Measurements from ENCODE around the gene NKAP.
"Not testable (repeated sequence)": the region's sequence is repeated elsewhere in the genome, so short reads cannot be mapped to it uniquely, and the experiment has no call there.

Gene NKAP

GRCh38 chrX:119891961-119892692 lies 51.4 kb downstream of the NKAP start:
- WGBS, 2 experiments, result 90 to 93% methylated on average over 16 of the region's 16 CpGs
- H3K9me3 ChIP-seq (ENCODE audit: control insufficient read depth, low read length); H3K4me3 ChIP-seq (ENCODE audit: insufficient read depth, low read depth, low read length); H3K36me3 ChIP-seq (ENCODE audit: control insufficient read depth, insufficient read depth, low read length); H3K27me3 ChIP-seq (ENCODE audit: control insufficient read depth, insufficient read depth, low read length, poor library complexity, severe bottlenecking); H3K4me1 ChIP-seq (ENCODE audit: control insufficient read depth, insufficient read depth, low read length); H3K27ac ChIP-seq (ENCODE audit: insufficient read depth, low read depth, low read length, poor library complexity, severe bottlenecking): not testable (repeated sequence)

- WGBS, 2 experiments, result 97 to 98% methylated on average over 31 to 36 of the region's 36 CpGs
These were observed 52.9 kb downstream of the NKAP start for GRCh38 chrX:119890626-119891025.

GRCh38 chrX:119887721-119888425 lies 55.7 kb downstream of the NKAP start:
- H3K4me3 ChIP-seq (ENCODE audit: insufficient read depth, low read depth, low read length), result peak overlapping the region; percentile 35
- H3K27me3 ChIP-seq (ENCODE audit: control insufficient read depth, insufficient read depth, low read length, poor library complexity, severe bottlenecking), result no peaks in the 10 kb centered on the region
- H3K27ac ChIP-seq (ENCODE audit: insufficient read depth, low read depth, low read length, poor library complexity, severe bottlenecking), result no peak overlapping the region
- H3K9me3 ChIP-seq (ENCODE audit: control insufficient read depth, low read length), result no peaks in the 10 kb centered on the region
- H3K4me1 ChIP-seq (ENCODE audit: control insufficient read depth, insufficient read depth, low read length), result no peaks in the 10 kb centered on the region
- H3K36me3 ChIP-seq (ENCODE audit: control insufficient read depth, insufficient read depth, low read length), result no peaks in the 10 kb centered on the region
- WGBS, 2 experiments, result 3 to 7% methylated on average over 39 to 40 of the region's 40 CpGs

More at GRCh38 chrX:119890626-119891025, 52.9 kb downstream of the NKAP start:
- not testable (repeated sequence) for H3K9me3 ChIP-seq (ENCODE audit: control insufficient read depth, low read length); H3K36me3 ChIP-seq (ENCODE audit: control insufficient read depth, insufficient read depth, low read length); H3K27me3 ChIP-seq (ENCODE audit: control insufficient read depth, insufficient read depth, low read length, poor library complexity, severe bottlenecking); H3K4me3 ChIP-seq (ENCODE audit: insufficient read depth, low read depth, low read length); H3K27ac ChIP-seq (ENCODE audit: insufficient read depth, low read depth, low read length, poor library complexity, severe bottlenecking); H3K4me1 ChIP-seq (ENCODE audit: control insufficient read depth, insufficient read depth, low read length)

- H3K9me3 ChIP-seq (ENCODE audit: control insufficient read depth, low read length), result no peaks in the 10 kb centered on the region
- no peak overlapping the region for H3K27ac ChIP-seq (ENCODE audit: insufficient read depth, low read depth, low read length, poor library complexity, severe bottlenecking)
- no peaks in the 10 kb centered on the region for H3K27me3 ChIP-seq (ENCODE audit: control insufficient read depth, insufficient read depth, low read length, poor library complexity, severe bottlenecking)
- H3K4me1 ChIP-seq (ENCODE audit: control insufficient read depth, insufficient read depth, low read length), result no peaks in the 10 kb centered on the region
- H3K4me3 ChIP-seq (ENCODE audit: insufficient read depth, low read depth, low read length), result no peak overlapping the region
- WGBS, 2 experiments, result 91 to 93% methylated on average over 11 of the region's 11 CpGs
- H3K36me3 ChIP-seq (ENCODE audit: control insufficient read depth, insufficient read depth, low read length), result no peaks in the 10 kb centered on the region
These were observed 57.8 kb downstream of the NKAP start for GRCh38 chrX:119885554-119886428.

GRCh38 chrX:119880552-119881437 lies 62.8 kb downstream of the NKAP start:
- WGBS, 2 experiments, result 66 to 69% methylated on average over 11 of the region's 11 CpGs

GRCh38 chrX:119880076-119880475 lies 63.5 kb downstream of the NKAP start:
- no peaks in the 10 kb centered on the region for H3K27me3 ChIP-seq (ENCODE audit: control insufficient read depth, insufficient read depth, low read length, poor library complexity, severe bottlenecking)

More at GRCh38 chrX:119880552-119881437, 62.8 kb downstream of the NKAP start:
- H3K36me3 ChIP-seq (ENCODE audit: control insufficient read depth, insufficient read depth, low read length), result no peaks in the 10 kb centered on the region
- no peaks in the 10 kb centered on the region for H3K4me1 ChIP-seq (ENCODE audit: control insufficient read depth, insufficient read depth, low read length)
- no peak overlapping the region for H3K27ac ChIP-seq (ENCODE audit: insufficient read depth, low read depth, low read length, poor library complexity, severe bottlenecking)
- no peaks in the 10 kb centered on the region for H3K9me3 ChIP-seq (ENCODE audit: control insufficient read depth, low read length)
- H3K4me3 ChIP-seq (ENCODE audit: insufficient read depth, low read depth, low read length), result no peak overlapping the region
- H3K27me3 ChIP-seq (ENCODE audit: control insufficient read depth, insufficient read depth, low read length, poor library complexity, severe bottlenecking), result no peaks in the 10 kb centered on the region

GRCh38 chrX:119878740-119879139 lies 64.8 kb downstream of the NKAP start:
- WGBS, 2 experiments, result no CpG with 5 or more reads among the region's 2 CpGs

More at GRCh38 chrX:119880076-119880475, 63.5 kb downstream of the NKAP start:
- no peak overlapping the region for H3K27ac ChIP-seq (ENCODE audit: insufficient read depth, low read depth, low read length, poor library complexity, severe bottlenecking)
- no peaks in the 10 kb centered on the region for H3K36me3 ChIP-seq (ENCODE audit: control insufficient read depth, insufficient read depth, low read length)
- H3K4me3 ChIP-seq (ENCODE audit: insufficient read depth, low read depth, low read length), result no peak overlapping the region
- H3K4me1 ChIP-seq (ENCODE audit: control insufficient read depth, insufficient read depth, low read length), result no peaks in the 10 kb centered on the region
- 73 to 96% methylated on average over 2 to 4 of the region's 5 CpGs for WGBS, 2 experiments
- H3K9me3 ChIP-seq (ENCODE audit: control insufficient read depth, low read length), result no peaks in the 10 kb centered on the region

GRCh38 chrX:119871599-119872395 lies 71.8 kb downstream of the NKAP start, which contains the start of the genes NDUFA1 and RNF113A:
Gene NDUFA1 (plus strand): TSS chrX:119871832. CDS start chrX:119871912, 80 bp downstream.
Gene RNF113A (minus strand): TSS chrX:119871733. CDS start chrX:119871613, 120 bp downstream.
- H3K27me3 ChIP-seq (ENCODE audit: control insufficient read depth, insufficient read depth, low read length, poor library complexity, severe bottlenecking), result no peaks in the 10 kb centered on the region
- no peaks in the 10 kb centered on the region for H3K4me1 ChIP-seq (ENCODE audit: control insufficient read depth, insufficient read depth, low read length)
- WGBS, 2 experiments, result 0 to 1% methylated on average over 62 of the region's 62 CpGs
- H3K36me3 ChIP-seq (ENCODE audit: control insufficient read depth, insufficient read depth, low read length), result no peaks in the 10 kb centered on the region
- H3K27ac ChIP-seq (ENCODE audit: insufficient read depth, low read depth, low read length, poor library complexity, severe bottlenecking), result peak within 1 kb of the TSS; percentile 77
- no peaks in the 10 kb centered on the region for H3K9me3 ChIP-seq (ENCODE audit: control insufficient read depth, low read length)
- H3K4me3 ChIP-seq (ENCODE audit: insufficient read depth, low read depth, low read length), result peak within 1 kb of the TSS; percentile 71

More at GRCh38 chrX:119878740-119879139, 64.8 kb downstream of the NKAP start:
- H3K4me1 ChIP-seq (ENCODE audit: control insufficient read depth, insufficient read depth, low read length), result no peaks in the 10 kb centered on the region
- no peaks in the 10 kb centered on the region for H3K36me3 ChIP-seq (ENCODE audit: control insufficient read depth, insufficient read depth, low read length)
- H3K4me3 ChIP-seq (ENCODE audit: insufficient read depth, low read depth, low read length), result no peak overlapping the region
- H3K9me3 ChIP-seq (ENCODE audit: control insufficient read depth, low read length), result no peaks in the 10 kb centered on the region
- no peak overlapping the region for H3K27ac ChIP-seq (ENCODE audit: insufficient read depth, low read depth, low read length, poor library complexity, severe bottlenecking)
- H3K27me3 ChIP-seq (ENCODE audit: control insufficient read depth, insufficient read depth, low read length, poor library complexity, severe bottlenecking), result no peaks in the 10 kb centered on the region

- 0 to 1% methylated on average over 26 of the region's 26 CpGs for WGBS, 2 experiments
- no peaks in the 10 kb centered on the region for H3K4me1 ChIP-seq (ENCODE audit: control insufficient read depth, insufficient read depth, low read length)
- H3K27ac ChIP-seq (ENCODE audit: insufficient read depth, low read depth, low read length, poor library complexity, severe bottlenecking), result no peak overlapping the region
- H3K36me3 ChIP-seq (ENCODE audit: control insufficient read depth, insufficient read depth, low read length), result no peaks in the 10 kb centered on the region
- no peaks in the 10 kb centered on the region for H3K9me3 ChIP-seq (ENCODE audit: control insufficient read depth, low read length)
- H3K27me3 ChIP-seq (ENCODE audit: control insufficient read depth, insufficient read depth, low read length, poor library complexity, severe bottlenecking), result no peaks in the 10 kb centered on the region
- peak overlapping the region; percentile 71 for H3K4me3 ChIP-seq (ENCODE audit: insufficient read depth, low read depth, low read length)
These were observed 72.3 kb downstream of the NKAP start for GRCh38 chrX:119871245-119871598.

All from ectodermal cell (in vitro differentiated cells).